K562 (cell line): ENCODE measurements around the gene SLC39A11. TPM values are rescaled to one million over a fixed set of nuclear protein-coding genes. Genes with fewer than 3 reads are reported as not detected.

Source experiments
- ARNT ChIP-seq, 2 experiments: fragments of 450-650 bp; IDR thresholded peaks; 2 replicates each; pipeline ENCODE4 v1.6.1; 2016; ENCODE audit warnings: mild to moderate bottlenecking in 1 of 2
- ATF1 ChIP-seq, 2 experiments: fragments of 450-650 bp in 1 of 2; IDR thresholded peaks; 2 replicates each; pipeline ENCODE4 v1.6.1; 2016; ENCODE audit warnings: missing compliant biosample characterization in 1 of 2, missing genetic modification characterization in 1 of 2
- BRCA1 ChIP-seq, 2 experiments: fragments of 450-650 bp in 1 of 2; sonication (generic) in 1 of 2; formaldehyde crosslinking in 1 of 2; IDR thresholded peaks; 2 replicates each; pipeline versions ENCODE4 v1.5.0 to v1.6.1; 2017 to 2020; ENCODE audit warnings: mild to moderate bottlenecking in 1 of 2, missing genetic modification reagents in 1 of 2
- CSDE1 ChIP-seq, 2 experiments: fragments of 450-650 bp; IDR thresholded peaks; 2 replicates each; pipeline ENCODE4 v1.6.1; 2016; ENCODE audit warnings: mild to moderate bottlenecking in 1 of 2
- ESRRB ChIP-seq: fragments of 250-450 bp; sonication (Bioruptor Pico); IDR thresholded peaks from 2 replicates; pipeline ENCODE4 v1.5.0; 2020; ENCODE audit warnings: mild to moderate bottlenecking, moderate library complexity, borderline replicate concordance
- HMG20B ChIP-seq: fragments of 250-450 bp; sonication (Bioruptor Pico); IDR thresholded peaks from 2 replicates; pipeline ENCODE4 v1.5.0; 2021; ENCODE audit warnings: mild to moderate bottlenecking
- JUND ChIP-seq, 2 experiments: IDR thresholded peaks; 2 replicates in 1 of 2; 3 replicates in 1 of 2; pipeline ENCODE4 v1.6.1; 2011; ENCODE audit warnings: borderline replicate concordance in 2 of 2, low read depth in 2 of 2, low read length in 2 of 2, improper control_type of control experiment in 1 of 2, missing biosample characterization in 1 of 2, missing genetic modification characterization in 1 of 2, missing genetic modification reagents in 1 of 2
- MAFG ChIP-seq: fragments of 450-650 bp; conservative IDR thresholded peaks from 2 replicates; pipeline ENCODE4 v1.6.1; 2016; ENCODE audit warnings: missing genetic modification characterization, missing compliant biosample characterization
- NR2C2 ChIP-seq, 2 experiments: fragments of 200-800 bp in 1 of 2; sonication (Bioruptor generic) in 1 of 2; sonication (generic) in 1 of 2; formaldehyde crosslinking in 1 of 2; IDR thresholded peaks; 2 replicates each; pipeline versions ENCODE4 v1.6.1 to v1.8.0; 2016 to 2022; ENCODE audit warnings: mild to moderate bottlenecking in 1 of 2, missing compliant biosample characterization in 1 of 2, missing genetic modification characterization in 1 of 2, missing genetic modification reagents in 1 of 2
- POLR2G ChIP-seq: fragments of 200-400 bp; formaldehyde crosslinking; IDR thresholded peaks from 2 replicates; pipeline ENCODE4 v1.6.1; 2017; ENCODE audit warnings: low read depth, mild to moderate bottlenecking, antibody characterized with exemption, low read length, moderate library complexity
- RBBP5 ChIP-seq: fragments of 200-600 bp; sonication (generic); IDR thresholded peaks from 2 replicates; pipeline ENCODE4 v1.6.1; 2012; ENCODE audit warnings: borderline replicate concordance, mild to moderate bottlenecking, low read length, control low read depth, inconsistent platforms; ENCODE audit not compliant: insufficient read depth, poor library complexity, severe bottlenecking
- RBM14 ChIP-seq: fragments of 200-400 bp; formaldehyde crosslinking; IDR thresholded peaks from 2 replicates; pipeline ENCODE4 v1.6.1; 2018; ENCODE audit warnings: low read depth, mild to moderate bottlenecking, low read length, moderate library complexity, borderline replicate concordance; ENCODE audit not compliant: insufficient read depth
- RBM25 ChIP-seq: fragments of 200-400 bp; formaldehyde crosslinking; IDR thresholded peaks from 2 replicates; pipeline ENCODE4 v1.6.1; 2018; ENCODE audit warnings: low read length, low read depth, moderate library complexity; ENCODE audit not compliant: severe bottlenecking
- SETDB1 ChIP-seq: IDR thresholded peaks from one replicate; pipeline ENCODE4 v1.6.1; 2012; ENCODE audit warnings: low read length, control low read depth, inconsistent platforms
- SMARCC2 ChIP-seq: fragments of 450-650 bp; IDR thresholded peaks from 2 replicates; pipeline ENCODE4 v1.6.1; 2017; ENCODE audit warnings: antibody characterized with exemption, moderate library complexity, mild to moderate bottlenecking, low read depth
- SMC3 ChIP-seq: conservative IDR thresholded peaks from 2 replicates; pipeline ENCODE4 v1.6.1; 2011; ENCODE audit warnings: low read depth, low read length, improper control_type of control experiment; ENCODE audit not compliant: insufficient read depth
- SNIP1 ChIP-seq: fragments of 450-650 bp; IDR thresholded peaks from 2 replicates; pipeline ENCODE4 v1.7.1; 2017; ENCODE audit warnings: low read depth, mild to moderate bottlenecking
- ZNF354B ChIP-seq: fragments of 250-450 bp; sonication (Bioruptor Pico); IDR thresholded peaks from 2 replicates; pipeline ENCODE4 v1.4.0; 2020
- ZNF695 ChIP-seq: fragments of 450-650 bp; formaldehyde crosslinking; IDR thresholded peaks from 2 replicates; pipeline ENCODE4 v1.4.0; 2020; ENCODE audit warnings: mild to moderate bottlenecking, moderate library complexity
- polyA plus RNA-seq, 8 experiments: library from polyadenylated mRNA; depleted of rRNA in 4 of 8; stranded (reverse) in 5 of 8; unstranded in 3 of 8; fragments of >200 nt; fragmentation: Nextera tagmentation in 2 of 8; fragmentation: Illumina TruSeq in 1 of 8; extraction: Ambion mirVana in 2 of 8; extraction: Trizol in 1 of 8; gene quantifications; 2 replicates each; pipeline versions ENCODE4 v1.2.1 to v1.2.3, GENCODE V29; 2011 to 2014; ENCODE audit warnings: inconsistent platforms in 1 of 8, missing spikeins in 1 of 8
- total RNA-seq, 7 experiments: library from RNA; depleted of rRNA in 6 of 7; stranded (reverse); fragments of >200 nt in 6 of 7; fragmentation: Illumina TruSeq in 2 of 7; extraction: Trizol in 2 of 7; gene quantifications; 2 replicates each; pipeline versions ENCODE4 v1.2.1 to v1.2.3, GENCODE V29; 2011 to 2021; ENCODE audit warnings: low replicate concordance in 1 of 7
- TF ChIP-seq, protein P1 (sequence below): fragments of 450-650 bp; conservative IDR thresholded peaks from 2 replicates; pipeline ENCODE4 v1.6.1; 2016; ENCODE audit warnings: missing genetic modification characterization, low read depth, mild to moderate bottlenecking, control low read depth, missing compliant biosample characterization
- TF ChIP-seq, protein P2 (sequence below): fragments of 450-650 bp; IDR thresholded peaks from 2 replicates; pipeline ENCODE4 v1.6.1; 2017; ENCODE audit warnings: mild to moderate bottlenecking, moderate library complexity
- TF ChIP-seq, protein P3 (sequence below): fragments of 450-650 bp; IDR thresholded peaks from 2 replicates; pipeline ENCODE4 v1.6.1; 2014; ENCODE audit warnings: low read depth, mild to moderate bottlenecking, moderate library complexity, borderline replicate concordance

The SLC39A11 gene
- total and polyA plus RNA-seq, 9 of the 15 experiments (the other 6 are each of a cell fraction or from before 2014, with no cell fraction given): 10.5 to 26.4 (median 13.4) TPM

DNA sequence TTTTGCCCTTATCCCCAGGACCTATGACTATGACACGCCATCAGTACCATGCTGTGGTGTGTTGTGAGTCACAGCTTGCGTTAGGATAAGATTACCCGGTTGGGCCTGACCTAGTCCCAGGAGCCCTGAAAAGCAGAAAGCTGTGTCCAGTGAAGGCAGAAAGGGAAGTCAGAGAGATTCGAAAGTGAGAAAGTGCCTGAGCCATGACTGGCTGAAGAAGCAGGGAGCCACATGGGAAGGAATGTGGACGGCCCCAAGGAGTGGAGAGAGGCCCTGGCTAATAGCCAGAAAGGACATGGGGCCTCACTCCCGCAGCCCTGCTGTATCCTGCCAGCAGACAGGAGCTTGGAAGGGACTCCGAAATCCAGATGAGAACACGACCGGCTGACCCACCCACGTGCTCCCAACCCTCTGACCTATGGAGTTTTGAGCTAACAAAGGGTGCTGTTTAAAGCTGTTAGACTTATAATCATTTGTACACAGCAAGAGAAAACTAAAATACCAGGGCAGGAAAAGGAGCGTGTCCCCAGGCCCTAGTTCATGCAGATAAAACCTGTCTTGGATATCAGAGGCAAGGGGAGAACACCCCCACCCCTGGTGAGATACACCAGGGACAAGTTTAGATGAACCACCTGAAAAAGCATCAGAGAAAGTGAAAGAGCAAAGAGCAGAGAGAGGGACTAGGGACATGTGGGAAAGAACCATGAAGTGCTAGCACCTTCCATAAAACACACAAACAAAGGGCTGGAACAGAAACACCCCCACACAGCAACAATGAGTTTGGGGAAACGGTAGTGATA is 115.3 kb downstream of the SLC39A11 start (continued):
- TF ChIP-seq BRCA1 (IDR thresholded peaks at IDR 0.05) (no peak), BRCA1 (CRISPR knock-in tag; IDR thresholded peaks at IDR 0.05) (no peak), CSDE1 (IDR thresholded peaks at IDR 0.05) (no peak), JUND (IDR thresholded peaks at IDR 0.05; ENCODE audit: borderline replicate concordance, low read depth, low read length) (peak; percentile 71), JUND (tag; IDR thresholded peaks at IDR 0.05; ENCODE audit: borderline replicate concordance, low read depth, low read length) (peak; percentile 12; the same call in 1 of the 3 replicates), RBM25 (no peak), SNIP1 (no peak), ZNF695 (no peak), SMARCC2 (no peak), SMC3 (no peak), ARNT (IDR thresholded peaks at IDR 0.05) (no peak), HMG20B (CRISPR knock-in tag) (no peak), SETDB1 (no peak), ZNF354B (CRISPR knock-in tag) (no peak), POLR2G (no peak), RBM14 (no peak), RBBP5 (peak; percentile 25), NR2C2 (CRISPR knock-in tag; IDR thresholded peaks at IDR 0.05) (no peak), NR2C2 (tag; IDR thresholded peaks at IDR 0.05) (peak; percentile 50; the same call in 1 of the 2 replicates), ESRRB (CRISPR knock-in tag) (no peak), ATF1 (CRISPR knock-in tag; IDR thresholded peaks at IDR 0.05) (no peak), ATF1 (tag; IDR thresholded peaks at IDR 0.05) (0 out of 2 replicates have a peak, but pooled peaks have one; percentile 11), MAFG (0 out of 2 replicates have a peak, but pooled peaks have one; percentile 3)
- TF ChIP-seq, protein P1, sequence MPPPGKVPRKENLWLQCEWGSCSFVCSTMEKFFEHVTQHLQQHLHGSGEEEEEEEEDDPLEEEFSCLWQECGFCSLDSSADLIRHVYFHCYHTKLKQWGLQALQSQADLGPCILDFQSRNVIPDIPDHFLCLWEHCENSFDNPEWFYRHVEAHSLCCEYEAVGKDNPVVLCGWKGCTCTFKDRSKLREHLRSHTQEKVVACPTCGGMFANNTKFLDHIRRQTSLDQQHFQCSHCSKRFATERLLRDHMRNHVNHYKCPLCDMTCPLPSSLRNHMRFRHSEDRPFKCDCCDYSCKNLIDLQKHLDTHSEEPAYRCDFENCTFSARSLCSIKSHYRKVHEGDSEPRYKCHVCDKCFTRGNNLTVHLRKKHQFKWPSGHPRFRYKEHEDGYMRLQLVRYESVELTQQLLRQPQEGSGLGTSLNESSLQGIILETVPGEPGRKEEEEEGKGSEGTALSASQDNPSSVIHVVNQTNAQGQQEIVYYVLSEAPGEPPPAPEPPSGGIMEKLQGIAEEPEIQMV (tag): no peak
- TF ChIP-seq, protein P2, sequence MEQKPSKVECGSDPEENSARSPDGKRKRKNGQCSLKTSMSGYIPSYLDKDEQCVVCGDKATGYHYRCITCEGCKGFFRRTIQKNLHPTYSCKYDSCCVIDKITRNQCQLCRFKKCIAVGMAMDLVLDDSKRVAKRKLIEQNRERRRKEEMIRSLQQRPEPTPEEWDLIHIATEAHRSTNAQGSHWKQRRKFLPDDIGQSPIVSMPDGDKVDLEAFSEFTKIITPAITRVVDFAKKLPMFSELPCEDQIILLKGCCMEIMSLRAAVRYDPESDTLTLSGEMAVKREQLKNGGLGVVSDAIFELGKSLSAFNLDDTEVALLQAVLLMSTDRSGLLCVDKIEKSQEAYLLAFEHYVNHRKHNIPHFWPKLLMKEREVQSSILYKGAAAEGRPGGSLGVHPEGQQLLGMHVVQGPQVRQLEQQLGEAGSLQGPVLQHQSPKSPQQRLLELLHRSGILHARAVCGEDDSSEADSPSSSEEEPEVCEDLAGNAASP: no peak
- TF ChIP-seq, protein P3, sequence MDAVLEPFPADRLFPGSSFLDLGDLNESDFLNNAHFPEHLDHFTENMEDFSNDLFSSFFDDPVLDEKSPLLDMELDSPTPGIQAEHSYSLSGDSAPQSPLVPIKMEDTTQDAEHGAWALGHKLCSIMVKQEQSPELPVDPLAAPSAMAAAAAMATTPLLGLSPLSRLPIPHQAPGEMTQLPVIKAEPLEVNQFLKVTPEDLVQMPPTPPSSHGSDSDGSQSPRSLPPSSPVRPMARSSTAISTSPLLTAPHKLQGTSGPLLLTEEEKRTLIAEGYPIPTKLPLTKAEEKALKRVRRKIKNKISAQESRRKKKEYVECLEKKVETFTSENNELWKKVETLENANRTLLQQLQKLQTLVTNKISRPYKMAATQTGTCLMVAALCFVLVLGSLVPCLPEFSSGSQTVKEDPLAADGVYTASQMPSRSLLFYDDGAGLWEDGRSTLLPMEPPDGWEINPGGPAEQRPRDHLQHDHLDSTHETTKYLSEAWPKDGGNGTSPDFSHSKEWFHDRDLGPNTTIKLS: no peak
